Keratinocyte (primary cell): ENCODE measurements around the gene GGTLC1. TPM values are rescaled to one million over a fixed set of nuclear protein-coding genes. Genes with fewer than 3 reads are reported as not detected.

Experiments
- DNase-seq: peaks from one replicate; pipeline ENCODE4 v3.0.0-alpha.2; 2011; ENCODE audit warnings: low read depth, missing footprints, low spot score
- FAIRE-seq: peaks from 2 replicates; lab custom pipeline; 2011; peaks lifted over from hg19 to GRCh38; lab: Jason Lieb, UNC
- H2AFZ ChIP-seq: 2 replicates; pipeline ENCODE4 v1.6.0; 2012; ENCODE audit warnings: low read length, control low read depth, inconsistent platforms; ENCODE audit not compliant: control insufficient read depth
- H3K27ac ChIP-seq: 2 replicates; pipeline ENCODE4 v1.5.1; 2011; ENCODE audit warnings: low read length; ENCODE audit not compliant: control insufficient read depth, insufficient read depth
- H3K27me3 ChIP-seq: 3 replicates; pipeline ENCODE4 v1.6.0; 2011; ENCODE audit warnings: low read length; ENCODE audit not compliant: control insufficient read depth, insufficient read depth; ENCODE audit errors: extremely low read depth
- H3K36me3 ChIP-seq, 2 experiments: 2 replicates in 1 of 2; 3 replicates in 1 of 2; pipeline ENCODE4 v1.5.1; 2011; ENCODE audit warnings: low read length in 2 of 2, mild to moderate bottlenecking in 1 of 2; ENCODE audit not compliant: control insufficient read depth in 2 of 2, insufficient read depth in 2 of 2; ENCODE audit errors: extremely low read depth in 1 of 2
- H3K4me1 ChIP-seq: 3 replicates; pipeline ENCODE4 v1.5.1; 2011; ENCODE audit warnings: low read length; ENCODE audit not compliant: control insufficient read depth, insufficient read depth; ENCODE audit errors: extremely low read depth
- H3K4me2 ChIP-seq: 3 replicates; pipeline ENCODE4 v1.6.0; 2011; ENCODE audit warnings: low read depth, low read length; ENCODE audit not compliant: control insufficient read depth, insufficient read depth; ENCODE audit errors: extremely low read depth
- H3K4me3 ChIP-seq, 3 experiments: fragments of 200-600 bp in 1 of 3; sonication (generic) in 1 of 3; 2 replicates in 2 of 3; 3 replicates in 1 of 3; pipeline ENCODE4 v1.5.1; 2011 to 2016; ENCODE audit warnings: low read length in 3 of 3, mild to moderate bottlenecking in 3 of 3, control low read depth in 2 of 3, inconsistent platforms in 1 of 3, low read depth in 1 of 3, mixed read lengths in 1 of 3, mixed run types in 1 of 3, moderate library complexity in 1 of 3; ENCODE audit not compliant: control insufficient read depth in 2 of 3, insufficient read depth in 2 of 3; ENCODE audit errors: extremely low read depth in 1 of 3
- H3K79me2 ChIP-seq: 2 replicates; pipeline ENCODE4 v1.6.0; 2012; ENCODE audit warnings: low read length; ENCODE audit not compliant: control insufficient read depth, insufficient read depth
- H3K9ac ChIP-seq: 3 replicates; pipeline ENCODE4 v1.6.0; 2011; ENCODE audit warnings: low read length; ENCODE audit not compliant: control insufficient read depth, insufficient read depth; ENCODE audit errors: extremely low read depth
- H3K9me1 ChIP-seq: 3 replicates; pipeline ENCODE4 v1.6.0; 2011; ENCODE audit warnings: low read length; ENCODE audit not compliant: control insufficient read depth, insufficient read depth; ENCODE audit errors: extremely low read depth
- H3K9me3 ChIP-seq: 2 replicates; pipeline ENCODE4 v1.5.1; 2012; ENCODE audit warnings: low read depth, low read length; ENCODE audit not compliant: control insufficient read depth
- H4K20me1 ChIP-seq: 3 replicates; pipeline ENCODE4 v1.6.0; 2011; ENCODE audit warnings: low read length; ENCODE audit not compliant: control insufficient read depth, insufficient read depth; ENCODE audit errors: extremely low read depth
- EZH2 ChIP-seq: IDR thresholded peaks from one replicate; pipeline ENCODE4 v1.6.1; 2012; ENCODE audit warnings: inconsistent platforms, mild to moderate bottlenecking, low read length, moderate library complexity
- dilution Hi-C: fragments of 300-500 bp; cut with MboI; formaldehyde crosslinking; loops from one replicate; pipeline ENCODE4 v1.7.0; 2020; ENCODE audit warnings: low sequenced_read_pairs; ENCODE audit not compliant: extremely low pct_ligation_motif_present
- polyA plus RNA-seq, 5 experiments: library from polyadenylated mRNA; depleted of rRNA in 3 of 5; stranded (reverse) in 3 of 5; stranded (forward) in 1 of 5; unstranded in 1 of 5; fragments of >200 nt; gene quantifications; 1 replicate in 1 of 5; 2 replicates in 3 of 5; 3 replicates in 1 of 5; pipeline versions ENCODE4 v1.2.1 to v1.2.3, GENCODE V29; 2011 to 2012; ENCODE audit warnings: missing spikeins in 2 of 5, low read depth in 1 of 5, low replicate concordance in 1 of 5
- TF ChIP-seq, protein P1 (sequence below), 3 experiments: IDR thresholded peaks in 1 of 3; conservative IDR thresholded peaks in 1 of 3; optimal IDR thresholded peaks in 1 of 3; 2 replicates in 2 of 3; 3 replicates in 1 of 3; pipeline versions ENCODE3 to v1.5.1; 2011; ENCODE audit warnings: low read length in 3 of 3, mild to moderate bottlenecking in 3 of 3, moderate library complexity in 2 of 3, control low read depth in 1 of 3, inconsistent platforms in 1 of 3; ENCODE audit not compliant: insufficient read depth in 2 of 3; ENCODE audit errors: extremely low read depth in 1 of 3

GGTLC1 gene
- polyA plus RNA-seq, 1 donor (not counting 4 experiments of a cell fraction or from before 2014, with no cell fraction given) = not detected

DNA sequence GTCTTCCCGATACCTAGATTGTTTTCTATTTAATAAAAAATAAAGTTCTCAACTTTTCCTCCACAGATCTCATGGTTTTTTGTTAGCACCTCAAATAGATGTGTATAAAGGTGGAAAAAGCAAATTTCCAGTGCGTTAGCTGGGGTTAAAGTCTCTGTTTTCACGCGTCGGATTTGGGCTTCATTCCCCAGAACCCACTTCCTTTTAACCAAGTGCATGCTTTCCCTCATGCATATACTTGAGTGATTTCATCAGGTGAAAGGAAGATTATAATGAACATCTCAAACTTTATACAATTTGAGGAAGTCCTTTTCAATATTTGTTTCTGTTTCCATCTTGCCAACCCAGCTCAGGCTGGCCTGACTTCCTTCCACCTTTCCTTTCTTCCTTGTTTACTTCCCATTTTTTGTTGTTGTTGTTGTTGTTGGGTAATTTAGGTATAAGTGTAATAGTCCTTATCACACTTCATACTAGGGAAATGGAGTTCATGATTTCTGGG is 43.9 kb upstream of the GGTLC1 start:
- Histone ChIP-seq H3K9ac (no peak overlapping the region), H4K20me1 (no peaks in the 10 kb centered on the region), H3K9me1 (no peaks in the 10 kb centered on the region), H3K4me1 (no peaks in the 10 kb centered on the region), H3K4me3 (no peak overlapping the region), H3K79me2 (no peaks in the 10 kb centered on the region), H3K36me3 (no peaks in the 10 kb centered on the region), H3K4me2 (no peak overlapping the region), H3K27me3 (no peaks in the 10 kb centered on the region), H3K27ac (no peak overlapping the region), H2AFZ (no peak overlapping the region), H3K9me3 (no peaks in the 10 kb centered on the region)
- TF ChIP-seq, protein P1, sequence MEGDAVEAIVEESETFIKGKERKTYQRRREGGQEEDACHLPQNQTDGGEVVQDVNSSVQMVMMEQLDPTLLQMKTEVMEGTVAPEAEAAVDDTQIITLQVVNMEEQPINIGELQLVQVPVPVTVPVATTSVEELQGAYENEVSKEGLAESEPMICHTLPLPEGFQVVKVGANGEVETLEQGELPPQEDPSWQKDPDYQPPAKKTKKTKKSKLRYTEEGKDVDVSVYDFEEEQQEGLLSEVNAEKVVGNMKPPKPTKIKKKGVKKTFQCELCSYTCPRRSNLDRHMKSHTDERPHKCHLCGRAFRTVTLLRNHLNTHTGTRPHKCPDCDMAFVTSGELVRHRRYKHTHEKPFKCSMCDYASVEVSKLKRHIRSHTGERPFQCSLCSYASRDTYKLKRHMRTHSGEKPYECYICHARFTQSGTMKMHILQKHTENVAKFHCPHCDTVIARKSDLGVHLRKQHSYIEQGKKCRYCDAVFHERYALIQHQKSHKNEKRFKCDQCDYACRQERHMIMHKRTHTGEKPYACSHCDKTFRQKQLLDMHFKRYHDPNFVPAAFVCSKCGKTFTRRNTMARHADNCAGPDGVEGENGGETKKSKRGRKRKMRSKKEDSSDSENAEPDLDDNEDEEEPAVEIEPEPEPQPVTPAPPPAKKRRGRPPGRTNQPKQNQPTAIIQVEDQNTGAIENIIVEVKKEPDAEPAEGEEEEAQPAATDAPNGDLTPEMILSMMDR (optimal IDR thresholded peaks at IDR 0.05 in 1 of 3, IDR thresholded peaks at IDR 0.05 in 1 of 3, conservative IDR thresholded peaks at IDR 0.05 in 1 of 3; ENCODE audit: extremely low read depth in 1 of 3, insufficient read depth in 2 of 3, low read length in 3 of 3) = no peak
- DNase-seq (no peak), FAIRE-seq (no peak)
- dilution Hi-C loops = no loop called here

- Histone ChIP-seq H3K27ac (no peak overlapping the region), H3K4me1 (no peaks in the 10 kb centered on the region), H3K9me3 (no peaks in the 10 kb centered on the region), H3K4me3 (no peak overlapping the region), H2AFZ (peak overlapping the region; percentile 59), H3K4me2 (no peak overlapping the region), H4K20me1 (no peaks in the 10 kb centered on the region), H3K9me1 (no peaks in the 10 kb centered on the region), H3K36me3 (no peaks in the 10 kb centered on the region), H3K27me3 (no peaks in the 10 kb centered on the region), H3K9ac (no peak overlapping the region), H3K79me2 (no peaks in the 10 kb centered on the region)
- DNase-seq (no peak), FAIRE-seq (no peak)
- TF ChIP-seq EZH2 = no peak
- TF ChIP-seq, protein P1 (optimal IDR thresholded peaks at IDR 0.05 in 1 of 3, IDR thresholded peaks at IDR 0.05 in 1 of 3, conservative IDR thresholded peaks at IDR 0.05 in 1 of 3; ENCODE audit: extremely low read depth in 1 of 3, insufficient read depth in 2 of 3, low read length in 3 of 3) = no peak
- dilution Hi-C loops = no loop called here
These were observed 38.6 kb upstream of the GGTLC1 start for GRCh38 chr20:24027229-24027628.
